CD4-positive, alpha-beta memory T cell (primary cell): ENCODE data around the gene DDAH1. TPM values are rescaled to one million over a fixed set of nuclear protein-coding genes. Genes with fewer than 3 reads are reported as not detected.

Experiments
- CTCF ChIA-PET: fragments of 350-600 bp; sonication (Branson Sonifier 250); formaldehyde crosslinking; loops from one replicate; lab custom pipeline; 2021; ENCODE audit warnings: inconsistent platforms; ENCODE audit not compliant: partially characterized antibody; lab: Charles Lee
- POLR2A ChIA-PET: fragments of 350-600 bp; sonication (Branson Sonifier 250); formaldehyde crosslinking; loops from one replicate; lab custom pipeline; 2021; ENCODE audit not compliant: partially characterized antibody; lab: Charles Lee
- DNase-seq, 5 donors: peaks; one replicate each; pipeline versions ENCODE4 v3.0.0 to v3.0.0-alpha.2; 2020 to 2022; ENCODE audit warnings: mixed read lengths in 1 of 5
- H3K27ac ChIP-seq: one replicate; pipeline ENCODE4 v1.7.0; 2013; ENCODE audit warnings: low read depth, low read length
- H3K27me3 ChIP-seq: 2 replicates; pipeline ENCODE4 v1.7.0; 2013; ENCODE audit warnings: mild to moderate bottlenecking, low read length, moderate library complexity; ENCODE audit not compliant: insufficient read depth
- H3K36me3 ChIP-seq: 2 replicates; pipeline ENCODE4 v1.7.0; 2013; ENCODE audit warnings: mild to moderate bottlenecking, low read length, moderate library complexity; ENCODE audit not compliant: insufficient read depth
- H3K4me1 ChIP-seq: 2 replicates; pipeline ENCODE4 v1.7.0; 2013; ENCODE audit warnings: mild to moderate bottlenecking, low read length, moderate library complexity; ENCODE audit not compliant: insufficient read depth
- H3K4me3 ChIP-seq, 2 donors: one replicate each; pipeline ENCODE4 v1.7.0; 2013; ENCODE audit warnings: low read length in 2 of 2, mild to moderate bottlenecking in 1 of 2
- H3K9me3 ChIP-seq, 2 donors: one replicate each; pipeline ENCODE4 v1.7.0; 2013; ENCODE audit warnings: low read length in 2 of 2, control low read depth in 1 of 2; ENCODE audit not compliant: control insufficient read depth in 1 of 2
- H3K27ac Mint-ChIP-seq, 7 donors: one replicate each; pipeline ENCODE4 v1.8.0; 2020 to 2021; ENCODE audit warnings: mixed read lengths in 7 of 7, mild to moderate bottlenecking in 6 of 7, inconsistent platforms in 3 of 7, moderate library complexity in 3 of 7
- H3K27me3 Mint-ChIP-seq, 2 donors: one replicate each; pipeline ENCODE4 v1.8.0; 2020 to 2021; ENCODE audit warnings: mixed read lengths in 2 of 2
- H3K36me3 Mint-ChIP-seq, 2 donors: one replicate each; pipeline ENCODE4 v1.8.0; 2020 to 2021; ENCODE audit warnings: mixed read lengths in 2 of 2, inconsistent platforms in 1 of 2, mild to moderate bottlenecking in 1 of 2
- H3K4me1 Mint-ChIP-seq, 4 donors: one replicate each; pipeline ENCODE4 v1.8.0; 2020 to 2021; ENCODE audit warnings: mixed read lengths in 4 of 4, mild to moderate bottlenecking in 1 of 4
- H3K4me3 Mint-ChIP-seq, 8 donors: one replicate each; pipeline ENCODE4 v1.8.0; 2020 to 2021; ENCODE audit warnings: mixed read lengths in 8 of 8, mild to moderate bottlenecking in 7 of 8, moderate library complexity in 6 of 8, inconsistent platforms in 3 of 8
- H3K9me3 Mint-ChIP-seq, 8 donors: one replicate each; pipeline ENCODE4 v1.8.0; 2020 to 2021; ENCODE audit warnings: mixed read lengths in 8 of 8, mild to moderate bottlenecking in 5 of 8, inconsistent platforms in 3 of 8, moderate library complexity in 1 of 8
- intact Hi-C: fragments of 100-400 bp; cut with micrococcal nuclease; formaldehyde crosslinking; loops from one replicate; pipeline ENCODE4 v1.15.1; 2023
- polyA plus RNA-seq, 2 donors: library from polyadenylated mRNA; unstranded; fragments of 300-500 nt; fragmentation: Illumina TruSeq; gene quantifications; one replicate each; pipeline ENCODE4 v1.2.3, GENCODE V29; 2021
- total RNA-seq, 2 experiments: library from RNA; stranded (reverse); gene quantifications; one replicate each; pipeline ENCODE4 v1.2.3, GENCODE V29; 2021

DDAH1 gene
- total and polyA plus RNA-seq, 4 experiments from 2014 or later = not detected

DNA sequence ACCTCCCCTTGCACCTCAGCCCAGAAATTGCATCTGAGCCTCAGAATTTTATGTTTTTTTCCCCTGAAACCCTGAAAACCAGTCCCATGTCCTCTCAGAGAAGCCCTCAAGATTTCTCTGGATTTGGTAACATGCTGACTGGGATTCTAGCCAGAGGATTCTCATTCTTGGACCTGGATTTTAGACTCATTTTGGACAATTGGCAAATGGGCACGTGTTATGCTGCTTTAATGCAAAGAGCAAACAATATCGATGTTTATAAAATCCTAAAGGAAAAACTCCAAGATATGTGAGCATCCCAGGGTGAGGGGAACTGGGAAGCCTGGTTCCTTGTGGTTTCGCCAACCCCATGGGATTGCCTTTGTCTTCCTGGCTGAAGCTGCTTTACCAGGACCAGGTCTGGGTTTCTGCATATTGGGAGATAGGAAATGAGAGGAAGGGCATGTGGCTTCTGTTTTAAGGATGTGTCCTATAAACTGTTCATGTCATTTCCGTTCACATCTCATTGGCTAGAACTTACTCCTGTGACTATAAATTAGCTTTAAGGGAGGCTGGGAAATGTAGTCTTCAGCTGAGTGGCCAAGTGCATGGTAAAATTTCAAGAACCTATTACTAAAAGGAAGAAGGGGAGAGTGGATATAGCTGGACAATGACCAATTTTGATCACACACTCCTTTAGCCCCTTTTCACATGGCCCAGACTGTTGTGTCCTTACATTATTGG, 161.4 kb downstream of the DDAH1 start:
- intact Hi-C loops = no loop called here
- CTCF ChIA-PET = interaction anchor here (1.3 kb wide), 1 partner anchor 12 kb away, joined by 3 read pairs; no protein-coding TSS in a partner anchor

DNA sequence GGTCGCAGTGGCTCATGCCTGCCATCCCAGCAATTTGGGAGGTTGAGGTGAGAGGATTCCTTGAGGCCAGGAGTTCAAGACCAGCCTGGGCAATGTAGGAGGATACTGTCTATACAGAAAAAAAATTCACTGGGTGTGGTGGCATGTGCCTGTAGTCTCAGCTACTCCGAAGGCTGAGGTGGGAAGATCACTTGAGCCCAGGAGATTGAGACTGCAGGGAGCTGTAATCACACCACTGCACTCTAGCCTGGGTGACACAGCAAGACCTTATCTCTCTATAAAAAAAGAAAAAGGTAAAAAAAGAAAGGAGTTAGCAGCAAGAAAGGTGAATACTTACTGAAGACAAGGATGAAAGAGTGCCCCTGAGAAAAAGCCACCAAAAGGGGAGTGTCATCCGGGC, 164.8 kb downstream of the DDAH1 start:
- no peaks in the 10 kb centered on the region for H3K27me3 Mint-ChIP-seq
- ChIA-PET POLR2A (no interaction called here), CTCF (no interaction called here)
- DNase-seq = no peak
- no peaks in the 10 kb centered on the region for H3K9me3 Mint-ChIP-seq
- no peak overlapping the region for H3K4me3 Mint-ChIP-seq
- no peaks in the 10 kb centered on the region for H3K36me3 Mint-ChIP-seq
- Histone ChIP-seq H3K27ac (no peak overlapping the region), H3K27me3 (no peaks in the 10 kb centered on the region), H3K4me3 (no peak overlapping the region), H3K9me3 (no peaks in the 10 kb centered on the region), H3K36me3 (no peaks in the 10 kb centered on the region), H3K4me1 (peaks cover 16% of the 10 kb centered on the region)
- no peak overlapping the region for H3K27ac Mint-ChIP-seq
- intact Hi-C loops = no loop called here
- peaks cover 14 to 27% (median 18%) of the 10 kb centered on the region in 4 donors for H3K4me1 Mint-ChIP-seq

More for the DNA sequence above, 161.4 kb downstream of the DDAH1 start:
- Mint-ChIP-seq H3K27ac (no peak overlapping the region), H3K4me1 (peaks cover 4 to 13% (median 9%) of the 10 kb centered on the region in 4 donors), H3K27me3 (peaks cover 0 to 4% of the 10 kb centered on the region in 2 donors), H3K36me3 (no peaks in the 10 kb centered on the region), H3K4me3 (no peak overlapping the region), H3K9me3 (no peaks in the 10 kb centered on the region)
- DNase-seq = no peak
- Histone ChIP-seq H3K4me1 (peaks cover 10% of the 10 kb centered on the region), H3K27ac (no peak overlapping the region), H3K27me3 (peaks cover 4% of the 10 kb centered on the region), H3K36me3 (no peaks in the 10 kb centered on the region), H3K4me3 (no peak overlapping the region), H3K9me3 (no peaks in the 10 kb centered on the region)
- POLR2A ChIA-PET = no interaction called here

DNA sequence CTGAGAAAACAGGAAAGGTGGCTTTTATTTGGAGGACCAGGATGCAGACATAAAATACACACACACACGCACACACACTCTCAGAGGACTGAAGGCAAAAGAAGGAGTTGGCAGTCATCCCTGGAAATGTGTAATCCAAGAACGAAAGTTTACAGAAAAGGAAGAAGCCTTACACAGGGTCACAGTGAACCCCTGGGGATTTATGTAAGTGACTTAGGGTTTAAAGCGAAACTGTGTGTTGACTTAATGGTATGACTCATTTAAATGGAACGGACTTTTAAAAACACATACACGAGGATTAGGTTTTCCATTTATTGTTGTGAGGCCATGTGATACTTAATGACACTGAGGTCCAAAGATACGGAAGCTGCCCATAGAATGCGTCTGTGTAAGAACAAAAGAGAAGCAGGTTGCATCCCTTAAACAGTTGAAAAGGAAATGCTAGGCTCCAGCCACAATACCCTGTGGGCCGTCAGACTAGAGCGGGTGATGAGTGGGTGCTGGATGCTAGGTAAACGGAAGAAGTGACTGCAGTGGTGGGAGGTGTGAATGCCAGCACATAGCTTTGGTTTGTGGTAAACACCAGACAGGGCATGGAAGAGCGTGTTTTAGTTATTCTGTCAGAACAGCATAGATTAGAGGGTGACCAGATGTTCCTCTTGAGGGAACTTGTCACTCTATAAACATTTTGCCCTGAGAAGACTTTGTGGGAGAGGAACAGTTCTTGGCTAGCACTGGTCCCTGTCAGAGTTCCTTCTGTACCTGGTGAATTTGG, 166.9 kb downstream of the DDAH1 start:
- intact Hi-C loops = loop anchor here (1.0 kb wide), 1 partner anchor 22 kb away; the partner anchor contains the start of gene BCL10
- Histone ChIP-seq H3K9me3 (no peaks in the 10 kb centered on the region), H3K4me1 (peaks cover 16% of the 10 kb centered on the region), H3K36me3 (no peaks in the 10 kb centered on the region), H3K4me3 (no peak overlapping the region), H3K27me3 (no peaks in the 10 kb centered on the region), H3K27ac (no peak overlapping the region)
- Mint-ChIP-seq H3K27ac (peak overlapping the region; percentile 23 to 77 (median 62)), H3K4me3 (peak overlapping the region in 7 of 8 donors; percentile 39 to 67 (median 55)), H3K36me3 (no peaks in the 10 kb centered on the region), H3K27me3 (peaks cover 0 to 1% of the 10 kb centered on the region in 2 donors), H3K9me3 (no peaks in the 10 kb centered on the region), H3K4me1 (peaks cover 14 to 27% (median 18%) of the 10 kb centered on the region in 4 donors)
- ChIA-PET CTCF (interaction anchor here (0.8 to 4.4 kb wide), 2 partner anchors 10 to 39 kb away, joined by 4 to 19 read pairs; partner anchors contain the start of gene C1orf52), POLR2A (interaction anchor here (2.1 to 4.5 kb wide), 2 partner anchors 22 to 353 kb away, joined by 6 to 28 read pairs; partner anchors contain the start of gene BCL10)
- peak; percentile 50 to 85 (median 60) for DNase-seq

DNA sequence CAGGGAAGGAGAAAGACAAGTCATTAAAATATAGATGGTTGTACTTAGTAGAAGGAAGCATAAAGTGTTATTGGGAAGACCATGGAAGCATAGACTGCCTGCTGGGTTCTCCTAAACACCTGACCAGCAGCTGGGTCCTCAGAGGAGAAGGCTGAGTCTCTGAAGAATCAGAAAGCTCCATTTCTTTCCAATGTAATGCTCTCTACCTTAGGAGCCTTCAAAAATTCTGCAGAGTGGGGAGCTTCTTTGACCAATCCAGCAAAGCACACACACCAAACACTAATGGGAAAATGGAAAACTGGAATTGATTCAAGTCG, 167.5 kb downstream of the DDAH1 start:
- ChIA-PET CTCF (interaction anchor here (4.4 kb wide), 1 partner anchor 11 kb away, joined by 19 read pairs; no protein-coding TSS in a partner anchor), POLR2A (interaction anchor here (2.1 to 4.5 kb wide), 2 partner anchors 21 to 353 kb away, joined by 6 to 28 read pairs; partner anchors contain the start of gene BCL10)
- no peaks in the 10 kb centered on the region for H3K36me3 ChIP-seq
- Mint-ChIP-seq H3K4me3 (peak overlapping the region in 3 of 8 donors; percentile 56 to 67 (median 66)), H3K4me1 (peaks cover 14 to 27% (median 18%) of the 10 kb centered on the region in 4 donors), H3K27me3 (peaks cover 1 to 2% of the 10 kb centered on the region in 2 donors), H3K9me3 (no peaks in the 10 kb centered on the region), H3K36me3 (no peaks in the 10 kb centered on the region), H3K27ac (peak overlapping the region in 4 of 7 donors; percentile 23 to 77 (median 32))
- H3K27ac ChIP-seq = no peak overlapping the region
- intact Hi-C loops = no loop called here
- DNase-seq = no peak
- no peaks in the 10 kb centered on the region for H3K27me3 ChIP-seq
- peaks cover 16% of the 10 kb centered on the region for H3K4me1 ChIP-seq
- no peak overlapping the region for H3K4me3 ChIP-seq
- H3K9me3 ChIP-seq = no peaks in the 10 kb centered on the region

DNA sequence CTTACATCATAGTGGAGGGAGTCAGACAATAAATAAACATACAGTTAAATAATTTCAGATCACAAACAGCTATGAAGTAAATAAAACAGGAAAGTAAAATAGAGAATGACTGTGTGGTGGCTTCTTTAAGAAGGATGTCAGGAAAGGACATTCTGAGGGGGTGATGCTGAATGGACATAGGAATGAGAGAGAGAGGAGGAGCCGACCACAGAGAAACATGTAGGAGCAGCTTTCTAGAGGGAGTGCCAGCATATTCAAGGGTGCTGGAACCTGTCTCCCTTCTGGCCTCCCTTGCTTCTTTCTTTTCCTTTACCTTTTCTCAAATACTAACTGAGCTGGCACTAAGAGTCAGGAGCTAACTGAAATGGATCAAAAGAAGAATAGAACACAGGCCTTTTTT, 168.0 kb downstream of the DDAH1 start:
- intact Hi-C loops = no loop called here
- Mint-ChIP-seq H3K36me3 (no peaks in the 10 kb centered on the region), H3K27ac (peak overlapping the region in 3 of 7 donors; percentile 1 to 34 (median 4)), H3K27me3 (peaks cover 1 to 2% of the 10 kb centered on the region in 2 donors), H3K9me3 (no peaks in the 10 kb centered on the region), H3K4me3 (peak overlapping the region in 1 of 8 donors; percentile 67), H3K4me1 (peaks cover 14 to 27% (median 18%) of the 10 kb centered on the region in 4 donors)
- CTCF ChIA-PET = interaction anchor here (4.4 kb wide), 1 partner anchor 11 kb away, joined by 19 read pairs; no protein-coding TSS in a partner anchor
- Histone ChIP-seq H3K36me3 (no peaks in the 10 kb centered on the region), H3K27me3 (no peaks in the 10 kb centered on the region), H3K9me3 (no peaks in the 10 kb centered on the region), H3K4me1 (peaks cover 16% of the 10 kb centered on the region), H3K27ac (no peak overlapping the region), H3K4me3 (no peak overlapping the region)
- no peak for DNase-seq
- POLR2A ChIA-PET = interaction anchor here (1.3 to 4.5 kb wide), 3 partner anchors 21 to 352 kb away, joined by 3 to 28 read pairs (median 6); partner anchors contain the start of gene BCL10

DNA sequence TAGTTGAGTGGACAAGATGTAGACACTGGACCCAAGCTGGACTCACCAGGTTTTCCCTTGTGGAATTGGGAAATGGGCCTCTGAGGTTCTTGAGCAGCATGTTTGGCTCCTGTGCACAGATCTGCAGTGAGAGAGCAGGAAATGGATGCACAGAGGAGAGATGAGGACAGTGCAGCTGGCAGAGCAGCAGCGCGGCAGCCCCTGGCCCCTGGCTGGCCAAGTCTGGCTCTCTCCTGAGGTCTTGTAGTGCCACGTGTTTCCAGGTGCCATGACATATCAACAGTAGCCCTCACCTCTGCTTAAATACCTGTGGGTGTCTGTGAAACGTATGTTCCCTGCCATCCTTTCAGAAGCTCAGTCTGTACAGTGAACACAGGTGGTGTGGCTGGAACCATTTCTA, 169.3 kb downstream of the DDAH1 start:
- H3K4me3 Mint-ChIP-seq = no peak overlapping the region
- intact Hi-C loops = no loop called here
- ChIA-PET CTCF (interaction anchor here (4.4 kb wide), 1 partner anchor 13 kb away, joined by 19 read pairs; no protein-coding TSS in a partner anchor), POLR2A (interaction anchor here (4.5 kb wide), 1 partner anchor 20 kb away, joined by 28 read pairs; the partner anchor contains the start of gene BCL10)
- Histone ChIP-seq H3K4me3 (no peak overlapping the region), H3K36me3 (no peaks in the 10 kb centered on the region), H3K9me3 (no peaks in the 10 kb centered on the region), H3K4me1 (peaks cover 16% of the 10 kb centered on the region), H3K27ac (no peak overlapping the region), H3K27me3 (no peaks in the 10 kb centered on the region)
- H3K27me3 Mint-ChIP-seq = peaks cover 1 to 2% of the 10 kb centered on the region in 2 donors
- H3K36me3 Mint-ChIP-seq = no peaks in the 10 kb centered on the region
- peaks cover 14 to 27% (median 18%) of the 10 kb centered on the region in 4 donors for H3K4me1 Mint-ChIP-seq
- H3K27ac Mint-ChIP-seq = no peak overlapping the region
- DNase-seq = no peak
- H3K9me3 Mint-ChIP-seq = no peaks in the 10 kb centered on the region
